Hepatocyte (in vitro differentiated cells): ENCODE results near the gene NINJ1.

Experiments
- EZH2 ChIP-seq: fragments of 200-600 bp; sonication (generic); IDR thresholded peaks from 2 replicates; pipeline ENCODE4 v1.6.1; 2016; ENCODE audit warnings: antibody characterized with exemption, mild to moderate bottlenecking, borderline replicate concordance
- TF ChIP-seq, protein P1 (sequence below): fragments of 200-600 bp; sonication (generic); IDR thresholded peaks from 2 replicates; pipeline ENCODE4 v1.5.1; 2016; ENCODE audit warnings: antibody characterized with exemption, mild to moderate bottlenecking; ENCODE audit not compliant: poor library complexity

DNA sequence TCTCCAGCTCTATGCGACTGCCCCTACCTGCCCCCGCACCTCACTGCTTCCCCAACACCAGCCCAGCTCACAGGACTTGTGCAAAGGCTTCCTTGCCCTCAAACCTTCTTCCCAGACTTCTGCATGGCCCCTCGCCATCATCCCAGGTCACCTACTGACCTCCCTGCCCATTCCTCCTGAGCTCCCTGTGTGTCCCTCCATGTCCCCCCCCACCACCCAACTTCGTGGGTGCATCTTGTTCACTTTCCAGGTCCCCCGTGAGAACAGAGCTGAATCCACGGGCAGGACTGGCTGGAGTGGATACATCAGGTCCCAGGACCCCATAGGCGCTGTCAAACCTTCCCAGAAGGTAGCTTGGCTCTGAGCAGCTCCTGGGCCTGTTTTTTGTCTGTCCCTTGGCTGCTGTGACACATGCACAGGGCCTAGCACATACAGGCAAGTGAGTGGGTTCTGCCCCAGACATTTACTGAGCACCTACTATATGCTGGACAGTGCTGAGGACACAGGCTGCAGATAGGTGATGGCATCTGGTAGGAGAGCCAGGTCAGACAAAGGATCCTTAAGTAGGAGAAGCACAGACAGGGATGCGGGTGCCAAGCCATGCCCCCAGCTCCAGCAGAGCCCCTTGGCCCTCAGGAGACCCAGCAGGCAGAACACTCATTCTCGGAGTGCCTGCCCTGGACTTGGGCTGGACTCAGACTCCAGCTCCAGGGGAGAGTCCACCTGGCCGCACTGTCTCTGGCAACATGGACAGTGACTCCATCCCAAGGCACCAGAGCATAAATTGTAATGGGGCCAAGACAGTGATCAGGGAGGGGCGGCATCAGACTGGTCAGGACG, 15.0 kb downstream of the NINJ1 start:
- TF ChIP-seq, protein P1, sequence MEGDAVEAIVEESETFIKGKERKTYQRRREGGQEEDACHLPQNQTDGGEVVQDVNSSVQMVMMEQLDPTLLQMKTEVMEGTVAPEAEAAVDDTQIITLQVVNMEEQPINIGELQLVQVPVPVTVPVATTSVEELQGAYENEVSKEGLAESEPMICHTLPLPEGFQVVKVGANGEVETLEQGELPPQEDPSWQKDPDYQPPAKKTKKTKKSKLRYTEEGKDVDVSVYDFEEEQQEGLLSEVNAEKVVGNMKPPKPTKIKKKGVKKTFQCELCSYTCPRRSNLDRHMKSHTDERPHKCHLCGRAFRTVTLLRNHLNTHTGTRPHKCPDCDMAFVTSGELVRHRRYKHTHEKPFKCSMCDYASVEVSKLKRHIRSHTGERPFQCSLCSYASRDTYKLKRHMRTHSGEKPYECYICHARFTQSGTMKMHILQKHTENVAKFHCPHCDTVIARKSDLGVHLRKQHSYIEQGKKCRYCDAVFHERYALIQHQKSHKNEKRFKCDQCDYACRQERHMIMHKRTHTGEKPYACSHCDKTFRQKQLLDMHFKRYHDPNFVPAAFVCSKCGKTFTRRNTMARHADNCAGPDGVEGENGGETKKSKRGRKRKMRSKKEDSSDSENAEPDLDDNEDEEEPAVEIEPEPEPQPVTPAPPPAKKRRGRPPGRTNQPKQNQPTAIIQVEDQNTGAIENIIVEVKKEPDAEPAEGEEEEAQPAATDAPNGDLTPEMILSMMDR, result no peak
- no peak for TF ChIP-seq EZH2
